Muscle of arm (tissue), 14 donors: Measurements from ENCODE around the gene DYNLL2. TPM values are rescaled to one million over a fixed set of nuclear protein-coding genes. Genes with fewer than 3 reads are reported as not detected.
"Not testable (repeated sequence)": the region's sequence is repeated elsewhere in the genome, so short reads cannot be mapped to it uniquely, and the experiment has no call there.

ENCODE experiments used
- DNase-seq: peaks from one replicate; pipeline ENCODE4 v3.0.0-alpha.2; 2013
- long read RNA-seq, 11 donors: transcript quantifications; one replicate each; lab custom pipeline, GENCODE V29; 2026
- polyA plus RNA-seq, 12 donors: library from polyadenylated mRNA; unstranded; fragments of 120-200 nt; gene quantifications; one replicate each; pipeline ENCODE4 v1.2.1, GENCODE V29; 2013; ENCODE audit not compliant: insufficient read length in 12 of 12

DYNLL2 gene
- 10 to 100 TPM in 11 of 12 donors, not detected in 1; 35.1 to 56.8 (median 38.9) TPM for polyA plus RNA-seq
- long read RNA-seq, donor 1, full-length matches to known transcripts: 6 of 6 reads
- long read RNA-seq, donor 1, partial matches to known transcripts: 0 of 6 reads
- long read RNA-seq, donor 1, other reads (novel, unspliced or antisense): 0 of 6 reads
- long read RNA-seq, donor 2, full-length matches to known transcripts: 18 of 18 reads
- long read RNA-seq, donor 2, partial matches to known transcripts: 0 of 18 reads
- long read RNA-seq, donor 2, other reads (novel, unspliced or antisense): 0 of 18 reads
- long read RNA-seq, donor 3, full-length matches to known transcripts: 6 of 6 reads
- long read RNA-seq, donor 3, partial matches to known transcripts: 0 of 6 reads
- long read RNA-seq, donor 3, other reads (novel, unspliced or antisense): 0 of 6 reads
- long read RNA-seq, donor 4, full-length matches to known transcripts: 7 of 7 reads
- long read RNA-seq, donor 4, partial matches to known transcripts: 0 of 7 reads
- long read RNA-seq, donor 4, other reads (novel, unspliced or antisense): 0 of 7 reads
- long read RNA-seq, donor 5, full-length matches to known transcripts: 11 of 11 reads
- long read RNA-seq, donor 5, partial matches to known transcripts: 0 of 11 reads
- long read RNA-seq, donor 5, other reads (novel, unspliced or antisense): 0 of 11 reads
- long read RNA-seq, donor 6, full-length matches to known transcripts: 11 of 11 reads
- long read RNA-seq, donor 6, partial matches to known transcripts: 0 of 11 reads
- long read RNA-seq, donor 6, other reads (novel, unspliced or antisense): 0 of 11 reads
- long read RNA-seq, donor 7, full-length matches to known transcripts: 5 of 5 reads
- long read RNA-seq, donor 7, partial matches to known transcripts: 0 of 5 reads
- long read RNA-seq, donor 7, other reads (novel, unspliced or antisense): 0 of 5 reads
- long read RNA-seq, donor 8, full-length matches to known transcripts: 7 of 7 reads
- long read RNA-seq, donor 8, partial matches to known transcripts: 0 of 7 reads
- long read RNA-seq, donor 8, other reads (novel, unspliced or antisense): 0 of 7 reads
- long read RNA-seq, donor 9, full-length matches to known transcripts: 3 of 3 reads
- long read RNA-seq, donor 9, partial matches to known transcripts: 0 of 3 reads
- long read RNA-seq, donor 9, other reads (novel, unspliced or antisense): 0 of 3 reads
- long read RNA-seq, donor 10, full-length matches to known transcripts: 2 of 2 reads
- long read RNA-seq, donor 10, partial matches to known transcripts: 0 of 2 reads
- long read RNA-seq, donor 10, other reads (novel, unspliced or antisense): 0 of 2 reads
- long read RNA-seq, donor 11, full-length matches to known transcripts: 10 of 10 reads
- long read RNA-seq, donor 11, partial matches to known transcripts: 0 of 10 reads
- long read RNA-seq, donor 11, other reads (novel, unspliced or antisense): 0 of 10 reads

GRCh38 chr17:58082870-58083490 is at the start of gene DYNLL2:
DYNLL2 (plus strand) TSS chr17:58083419; CDS start chr17:58087091, 3,672 bp downstream.
- DNase-seq: peak; percentile 89

- DNase-seq: no peak
These were observed 43.2 kb upstream of the DYNLL2 start for GRCh38 chr17:58039975-58040374.

GRCh38 chr17:58040386-58040785 is 42.8 kb upstream of the DYNLL2 start:
- no peak for DNase-seq

- no peak for DNase-seq
These were observed 42.1 kb upstream of the DYNLL2 start for GRCh38 chr17:58041161-58041560.

- no peak for DNase-seq
These were observed 39.7 kb upstream of the DYNLL2 start for GRCh38 chr17:58043221-58044181.

GRCh38 chr17:58044256-58044655 is 39.0 kb upstream of the DYNLL2 start:
- not testable (repeated sequence) for DNase-seq

- DNase-seq: no peak
These were observed 36.8 kb upstream of the DYNLL2 start for GRCh38 chr17:58046239-58047094.

GRCh38 chr17:58047376-58048150 is 35.7 kb upstream of the DYNLL2 start:
- DNase-seq: no peak

GRCh38 chr17:58049533-58049932 is 33.7 kb upstream of the DYNLL2 start:
- DNase-seq: no peak

- DNase-seq: no peak
These were observed 32.3 kb upstream of the DYNLL2 start for GRCh38 chr17:58050966-58051365.

GRCh38 chr17:58051468-58051867 is 31.8 kb upstream of the DYNLL2 start:
- no peak for DNase-seq

GRCh38 chr17:58052407-58052806 is 30.8 kb upstream of the DYNLL2 start:
- no peak for DNase-seq

- DNase-seq: no peak
These were observed 30.1 kb upstream of the DYNLL2 start for GRCh38 chr17:58052945-58053715.

GRCh38 chr17:58054641-58055040 is 28.6 kb upstream of the DYNLL2 start:
- DNase-seq: no peak

GRCh38 chr17:58056476-58056875 is 26.7 kb upstream of the DYNLL2 start:
- no peak for DNase-seq

GRCh38 chr17:58059141-58059540 is 24.1 kb upstream of the DYNLL2 start:
- DNase-seq: peak; percentile 14

GRCh38 chr17:58060596-58061191 is 22.5 kb upstream of the DYNLL2 start:
- DNase-seq: peak; percentile 41
